HK-2 (cell line): Measurements from ENCODE around the gene CDH4.
A peak's percentile ranks its signal among the peaks of the same experiment; 100 is the strongest.

Source experiments
- DNase-seq: peaks from one replicate; pipeline ENCODE4 v3.0.0-alpha.2; 2018; ENCODE audit not compliant: unreplicated experiment

CDH4 gene

DNA sequence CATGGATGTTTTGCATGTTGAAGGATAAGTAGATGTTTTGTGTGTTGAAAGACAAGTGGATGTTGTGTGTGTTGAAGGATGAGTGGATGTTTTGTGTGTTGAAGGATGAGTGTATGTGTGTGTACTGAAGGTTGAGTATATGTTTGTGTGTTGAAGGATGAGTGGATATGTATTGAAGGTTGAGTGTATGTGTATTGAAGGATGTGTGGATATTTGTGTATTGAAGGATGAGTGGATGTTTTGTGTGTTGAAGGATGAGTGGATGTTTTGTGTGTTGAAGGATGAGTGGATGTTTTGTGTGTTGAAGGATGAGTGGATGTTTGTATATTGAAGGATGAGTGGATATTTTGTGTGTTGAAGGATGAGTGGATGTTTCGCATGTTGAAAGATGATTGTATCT is 325.0 kb downstream of the CDH4 start:
- DNase-seq, result no peak

DNA sequence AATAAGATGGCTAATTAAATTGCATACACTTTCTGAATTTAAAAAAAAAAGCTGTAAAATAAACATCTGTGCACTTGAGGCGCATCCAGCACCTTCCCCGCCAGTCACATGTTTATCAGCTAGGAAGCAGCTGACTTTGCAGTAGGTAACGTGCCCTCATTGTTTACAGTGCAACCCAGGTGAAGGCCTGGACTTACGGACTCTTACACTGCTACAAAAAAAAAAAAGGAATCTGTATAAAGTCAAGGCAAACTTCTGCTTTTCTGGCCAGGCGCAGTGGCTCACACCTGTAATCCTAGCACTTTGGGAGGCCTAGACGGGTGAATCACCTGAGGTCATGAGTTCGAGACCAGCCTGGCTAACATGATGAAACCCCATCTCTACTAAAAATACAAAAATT is 327.8 kb downstream of the CDH4 start:
- no peak for DNase-seq

DNA sequence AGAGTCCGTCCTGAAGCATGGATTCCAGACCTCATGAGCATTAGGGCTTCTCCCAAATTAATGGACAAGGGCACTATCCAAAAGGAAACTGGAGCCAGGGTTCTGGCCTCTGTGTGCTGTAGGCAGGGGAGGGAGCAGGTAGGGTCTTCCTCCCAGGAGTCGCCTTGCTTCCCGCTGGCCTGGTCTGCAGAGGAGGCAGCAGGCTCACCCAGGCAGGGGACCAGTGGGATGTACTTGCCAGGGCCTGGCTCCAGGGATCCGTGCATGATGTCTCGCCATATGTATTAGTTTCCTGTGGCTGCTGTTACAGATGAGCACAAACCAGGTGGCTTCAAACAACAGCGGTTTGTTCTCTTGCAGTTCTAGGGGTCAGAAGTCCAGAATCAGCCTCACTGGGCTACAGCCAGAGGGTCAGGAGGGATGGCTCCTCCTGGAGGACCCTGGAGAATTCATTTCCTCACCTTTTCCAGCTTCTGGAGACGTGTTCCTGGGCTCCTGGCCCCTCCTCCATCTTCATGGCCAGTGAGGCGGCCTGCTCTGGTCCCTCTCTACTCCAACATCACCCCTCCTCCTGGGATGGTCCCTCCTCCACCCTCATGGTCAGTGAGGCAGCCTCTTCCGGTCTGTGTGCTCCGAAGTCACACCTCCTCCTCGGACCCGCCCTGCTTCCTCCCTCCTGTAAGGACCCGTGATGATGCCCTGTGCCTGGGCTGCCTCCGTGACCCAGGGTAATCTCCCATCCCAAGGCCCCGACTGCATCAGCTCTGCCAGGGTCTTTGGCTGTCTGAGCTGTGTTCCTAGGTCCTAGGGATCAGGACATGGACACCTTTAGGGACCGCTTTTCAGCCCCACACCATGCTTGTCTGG is 329.1 kb downstream of the CDH4 start:
- no peak for DNase-seq

DNA sequence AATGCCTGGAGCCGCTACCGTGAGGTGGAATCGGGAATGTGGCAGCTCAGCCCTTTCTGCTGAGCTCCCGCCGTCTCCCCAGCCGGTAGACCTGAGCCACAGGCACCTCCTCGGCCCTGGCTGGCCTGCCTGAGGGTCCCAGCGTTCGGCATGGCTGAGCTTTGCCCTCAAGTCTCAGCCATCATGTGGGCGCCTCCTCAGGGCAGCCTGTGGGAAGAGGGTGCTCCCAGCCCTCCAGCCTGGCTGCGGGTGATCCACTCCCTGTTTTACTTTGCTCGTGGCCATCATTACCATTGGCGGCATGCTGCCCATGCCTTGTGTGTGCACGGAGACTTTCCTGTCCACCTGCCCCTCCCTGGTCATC is 329.7 kb downstream of the CDH4 start:
- DNase-seq, result no peak

DNA sequence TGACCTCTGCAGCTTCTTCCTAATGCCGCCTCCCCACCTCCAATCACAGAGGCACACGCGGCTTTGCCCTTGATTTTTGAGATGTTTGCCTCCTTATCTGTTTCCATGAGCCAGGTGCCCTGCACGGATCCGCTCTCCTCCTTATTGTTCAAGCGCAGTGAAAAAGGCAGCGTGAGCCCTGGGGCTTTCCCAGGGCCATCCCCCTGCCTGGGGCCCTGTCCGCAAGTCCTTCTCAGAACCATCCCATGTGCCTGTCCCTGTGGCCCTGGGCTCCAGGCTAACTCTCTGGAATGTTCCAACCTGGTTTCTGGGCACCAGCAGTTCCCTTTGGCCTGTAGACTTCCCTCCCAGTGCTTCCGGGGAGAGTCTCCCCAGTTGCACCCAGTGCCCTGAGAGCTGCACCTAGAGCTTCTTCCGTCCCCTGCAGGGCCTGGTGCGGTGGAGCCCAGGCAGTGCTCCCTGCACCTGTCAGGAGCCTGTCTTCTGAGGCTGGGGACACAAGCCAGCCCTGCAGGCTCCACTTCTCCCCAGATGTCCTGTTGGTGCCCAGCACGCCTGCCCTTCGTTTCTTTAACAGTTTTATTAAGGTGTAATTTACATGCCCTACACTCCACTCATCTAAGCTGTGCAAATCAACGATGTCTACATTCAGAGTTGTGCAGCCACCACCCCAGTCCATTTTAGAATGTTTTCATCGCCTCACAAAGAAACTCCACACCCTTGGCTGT is 330.3 kb downstream of the CDH4 start:
- no peak for DNase-seq

DNA sequence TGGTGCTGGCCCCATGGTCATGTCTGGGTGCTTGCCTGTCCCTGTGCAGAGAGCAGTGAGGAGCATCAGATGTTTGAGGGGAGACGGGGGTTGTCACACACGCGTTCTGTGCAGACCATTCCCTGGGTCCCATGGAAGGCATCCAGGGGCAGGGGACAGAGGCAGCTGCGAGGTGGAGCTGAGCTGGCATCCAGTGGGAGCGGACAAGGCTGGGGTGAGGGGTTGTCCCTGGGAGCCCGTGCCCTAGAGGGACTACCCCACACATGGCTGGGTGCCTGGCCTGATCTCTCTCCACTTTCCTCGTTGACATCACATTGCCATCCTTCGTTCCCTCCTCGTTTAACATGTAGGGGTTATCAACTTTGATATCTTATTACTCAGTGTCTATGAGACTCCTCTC is 331.3 kb downstream of the CDH4 start:
- DNase-seq, result no peak

DNA sequence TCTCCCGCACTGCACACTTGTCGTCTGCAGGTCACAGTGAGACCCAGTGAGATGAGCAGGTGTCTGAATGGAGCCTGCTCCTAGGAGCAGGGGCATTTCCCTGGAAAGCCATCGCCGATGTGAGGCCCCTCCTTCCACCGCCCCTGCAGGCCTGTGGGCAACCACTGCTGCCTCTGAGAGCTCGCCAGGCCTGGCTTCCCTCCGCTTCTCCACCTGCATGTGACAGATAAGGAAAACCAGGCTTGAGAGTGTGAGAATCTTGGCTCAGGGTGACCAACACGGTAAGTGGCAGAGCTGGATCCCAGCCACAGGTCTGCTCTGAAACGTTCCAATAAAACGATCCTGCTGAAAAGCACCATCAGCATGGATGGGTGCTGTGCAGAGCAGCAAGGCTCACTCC is 332.8 kb downstream of the CDH4 start:
- DNase-seq, result no peak

DNA sequence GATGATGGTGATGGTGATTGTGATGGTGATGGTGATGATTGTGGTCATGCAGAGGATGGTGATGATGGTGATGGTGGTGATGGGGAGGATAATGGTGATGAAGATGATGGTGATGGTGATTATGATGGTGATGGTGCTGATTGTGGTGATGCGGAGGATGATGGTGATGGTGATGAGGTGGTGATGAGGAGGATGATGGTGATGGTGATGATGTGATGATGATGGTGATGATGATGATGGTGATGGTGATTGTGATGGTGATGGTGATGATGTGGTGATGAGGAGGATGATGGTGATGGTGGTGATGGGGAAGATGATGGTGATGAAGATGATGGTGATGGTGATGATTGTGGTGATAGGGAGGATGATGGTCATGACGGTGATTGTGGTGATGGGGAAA is 333.7 kb downstream of the CDH4 start:
- no peak for DNase-seq

DNA sequence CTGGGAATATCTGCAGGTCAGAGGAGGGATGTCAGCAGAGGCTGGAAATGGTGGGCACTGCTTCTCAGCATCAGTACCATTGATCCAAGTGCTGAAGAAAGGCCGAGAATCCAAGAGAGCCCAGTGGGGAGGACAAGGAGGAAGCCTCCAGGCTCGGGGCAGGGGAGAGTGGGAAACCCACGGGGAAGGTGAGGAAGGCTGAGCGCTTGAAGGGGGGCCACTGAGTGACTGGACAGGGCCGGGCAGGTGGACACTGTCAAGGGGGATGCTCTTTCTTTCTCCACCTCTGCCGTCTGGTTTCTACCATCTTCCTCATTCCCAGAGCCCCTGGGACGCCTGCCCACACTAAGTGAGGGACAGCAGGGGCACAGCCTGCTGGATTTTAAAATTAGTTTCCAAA is 335.0 kb downstream of the CDH4 start:
- DNase-seq, result no peak

DNA sequence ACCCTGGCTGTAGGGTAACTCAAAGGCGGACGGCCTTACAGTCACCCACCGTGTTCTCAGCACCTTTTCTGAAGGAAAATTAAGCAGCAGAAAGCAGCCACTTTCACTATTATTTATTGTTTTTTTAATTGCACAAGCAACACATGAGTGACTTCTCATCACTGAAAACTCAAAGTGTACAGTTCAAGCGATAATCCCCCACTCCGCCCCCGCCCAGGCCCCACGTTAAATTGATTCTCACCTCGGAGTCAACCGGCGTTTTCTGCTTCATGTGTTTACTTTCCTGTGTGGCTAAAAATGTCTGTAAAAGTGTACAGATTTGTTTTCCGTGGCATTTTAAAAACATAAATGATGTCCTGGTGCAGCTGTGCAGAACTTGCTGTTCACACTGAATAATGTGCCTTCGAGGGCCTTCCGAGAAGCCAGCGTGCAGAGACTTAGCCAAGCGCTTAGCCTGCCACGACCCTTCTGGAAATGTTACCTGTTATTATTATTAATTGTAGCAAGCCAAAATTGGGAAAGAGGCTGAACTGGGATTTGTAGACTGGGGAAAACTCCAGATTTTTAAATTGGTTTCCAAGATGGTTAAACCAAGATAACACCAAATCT is 335.7 kb downstream of the CDH4 start:
- no peak for DNase-seq

DNA sequence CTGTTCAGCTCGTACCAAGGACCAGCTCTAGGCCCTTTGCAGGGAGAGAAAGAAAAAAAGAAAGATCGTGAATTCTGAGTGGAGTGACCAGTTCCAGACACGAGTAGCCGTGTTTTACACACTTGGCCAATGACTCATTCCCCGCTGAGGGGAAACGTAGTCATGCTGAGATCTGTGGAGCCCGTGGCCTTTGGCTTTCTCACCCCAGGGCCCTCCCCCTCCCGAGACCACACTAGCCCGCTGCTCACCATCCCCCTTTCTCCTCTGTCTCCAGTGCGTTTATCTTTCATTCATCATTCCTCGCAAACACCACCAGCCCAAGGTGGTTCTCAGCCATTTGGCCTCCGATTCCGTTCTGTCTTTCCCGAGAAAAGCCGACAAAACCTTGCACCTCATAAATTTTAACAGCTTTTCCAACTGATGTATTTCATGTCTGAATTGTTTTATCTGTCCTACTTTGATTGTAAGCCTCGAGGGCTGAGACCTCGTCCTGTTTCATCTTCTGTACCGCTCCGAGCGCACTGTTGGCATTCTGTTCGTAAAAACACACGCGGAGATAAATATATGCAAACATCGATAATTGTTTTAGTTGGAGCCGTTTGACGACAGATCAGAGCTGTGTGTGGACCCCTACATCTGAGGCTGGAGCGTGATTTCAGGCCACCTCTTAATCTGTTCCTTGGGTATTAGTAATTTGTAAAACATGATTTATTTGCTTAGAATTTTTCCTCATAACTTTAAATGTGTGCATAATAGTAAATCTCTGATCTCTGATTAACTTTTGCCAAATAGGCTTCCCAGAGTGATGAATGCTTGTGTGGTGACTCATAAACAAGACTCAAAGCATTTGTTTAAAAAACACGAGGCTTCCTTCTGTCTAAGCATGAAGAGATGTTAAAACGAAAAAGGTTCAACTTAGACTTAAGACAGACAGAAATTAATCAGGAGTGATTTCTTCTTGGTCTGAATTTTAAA is 336.6 kb downstream of the CDH4 start:
- DNase-seq, result peak; percentile 32

DNA sequence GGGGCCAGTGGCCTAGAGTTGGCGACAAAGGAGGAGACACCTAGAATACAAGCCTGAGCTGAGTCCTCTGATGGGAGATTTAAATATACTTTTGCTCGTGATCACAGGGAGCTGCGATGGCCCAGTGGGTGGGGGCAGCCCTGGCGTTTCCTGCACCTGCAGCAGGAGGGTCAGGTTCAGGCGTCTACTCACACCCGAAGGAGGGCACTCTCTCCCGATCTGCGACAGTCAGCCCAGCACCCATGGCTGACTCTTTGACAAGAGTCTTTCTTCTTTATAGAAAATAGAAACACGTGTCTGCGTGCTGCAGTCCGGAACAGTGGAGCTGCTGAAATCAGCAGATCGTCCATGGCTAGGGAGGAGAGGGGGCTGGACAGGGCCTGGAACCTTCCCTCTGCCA is 338.2 kb downstream of the CDH4 start:
- no peak for DNase-seq

DNA sequence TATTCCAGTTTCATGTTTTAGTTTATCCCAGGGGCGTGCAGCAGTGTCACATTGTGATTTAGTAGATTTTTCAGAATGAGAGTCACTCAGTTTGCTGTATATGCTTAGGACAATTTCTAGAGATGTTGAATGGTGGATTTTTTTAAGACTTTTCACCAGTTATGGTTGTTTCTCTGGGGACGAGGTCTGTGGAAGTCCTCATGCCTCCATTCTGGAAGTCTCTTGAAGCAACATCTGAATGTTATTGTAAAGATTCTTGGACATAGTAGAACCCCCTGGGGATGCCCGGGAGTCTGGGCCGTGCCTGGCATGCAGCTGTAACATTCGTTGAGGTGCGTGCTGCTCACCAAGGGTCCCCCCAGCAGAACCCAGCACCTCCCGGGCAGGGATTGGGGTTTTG is 341.5 kb downstream of the CDH4 start:
- no peak for DNase-seq

DNA sequence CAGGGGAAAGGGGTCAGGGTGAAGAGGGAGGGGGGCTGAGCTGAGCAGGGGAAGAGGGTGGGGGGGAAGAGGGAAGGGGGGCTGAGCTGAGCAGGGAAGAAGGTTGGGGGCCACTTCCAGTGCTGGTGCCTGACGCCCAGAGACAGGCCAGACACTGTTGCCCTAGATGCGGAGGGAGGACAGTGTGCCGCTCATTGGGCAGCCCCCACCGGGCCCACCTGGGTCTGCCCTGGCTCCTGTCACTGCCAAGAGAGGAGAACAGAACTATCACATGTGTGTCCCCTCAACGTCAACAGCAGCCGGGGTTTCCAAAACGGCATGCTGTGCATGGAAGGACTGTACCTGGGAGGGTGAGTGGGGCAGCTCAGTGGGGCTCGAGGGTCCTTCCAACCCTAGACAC is 342.1 kb downstream of the CDH4 start:
- no peak for DNase-seq

DNA sequence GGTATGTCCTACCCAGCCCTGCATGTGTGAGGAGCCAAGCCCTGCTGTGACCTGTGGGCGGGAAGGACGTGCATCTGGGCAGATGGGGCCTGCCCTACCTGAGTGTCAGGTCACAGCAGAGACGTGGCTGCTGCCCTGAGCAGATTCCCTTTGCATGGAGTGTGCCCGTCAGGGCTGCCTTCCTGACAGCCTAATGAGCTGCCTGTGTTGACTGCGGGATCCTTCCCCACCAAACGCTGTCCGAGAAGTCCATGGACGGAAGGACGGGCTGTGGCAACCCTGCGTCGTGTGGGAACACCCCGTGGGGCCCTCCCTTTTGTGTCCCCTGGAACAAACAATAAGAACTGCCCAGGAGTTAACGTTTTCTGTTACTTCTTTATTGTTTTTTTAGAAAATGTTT is 343.2 kb downstream of the CDH4 start:
- DNase-seq, result no peak

DNA sequence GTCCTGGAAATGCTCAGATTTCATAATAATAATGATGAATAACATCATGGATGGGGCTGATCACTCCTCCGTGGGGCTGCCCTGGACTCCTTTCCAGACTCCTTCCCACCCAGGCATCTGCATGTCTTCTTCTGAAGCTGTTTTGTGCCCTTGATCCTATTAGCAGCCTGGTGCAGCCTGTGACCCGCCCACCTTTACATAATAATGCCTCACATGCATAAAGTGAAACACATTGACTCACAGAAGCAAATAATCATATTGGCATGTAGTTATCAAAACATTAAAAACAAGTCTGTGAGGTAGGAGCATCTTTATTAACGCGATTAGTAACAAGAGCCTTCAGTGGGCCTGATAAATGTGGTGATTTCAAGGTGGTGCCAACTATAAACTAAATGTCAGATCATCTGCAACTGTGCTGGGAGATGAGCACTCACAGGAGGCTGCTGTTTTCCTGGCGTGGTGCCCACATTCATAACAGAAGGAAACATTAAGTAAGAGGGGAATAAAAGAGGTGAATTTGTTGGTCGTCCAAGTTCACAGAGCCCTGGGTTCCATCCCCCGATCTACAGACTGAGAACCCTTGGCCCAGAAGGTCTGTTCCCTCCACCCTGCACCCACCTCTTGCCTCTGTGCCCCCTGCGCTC is 344.7 kb downstream of the CDH4 start:
- no peak for DNase-seq

DNA sequence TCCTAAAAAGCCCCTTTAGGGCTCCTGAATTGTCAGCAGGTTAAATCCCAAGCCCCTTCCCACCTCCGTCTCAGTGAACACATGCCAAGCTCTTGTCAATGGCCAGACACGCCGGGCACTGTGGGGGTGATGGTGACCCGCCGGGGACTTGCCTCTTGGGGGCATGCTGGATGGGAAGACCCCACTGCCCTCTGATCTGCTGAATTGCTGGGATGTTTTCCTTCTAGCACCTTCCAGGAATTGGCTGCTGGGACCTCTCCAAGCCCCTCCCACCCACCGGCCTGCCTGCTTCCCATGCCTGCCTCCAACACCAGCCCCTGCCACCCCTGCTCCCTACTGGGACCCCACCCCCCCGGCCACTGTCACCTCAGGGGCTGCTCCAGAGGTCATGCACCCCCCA is 345.9 kb downstream of the CDH4 start:
- no peak for DNase-seq

DNA sequence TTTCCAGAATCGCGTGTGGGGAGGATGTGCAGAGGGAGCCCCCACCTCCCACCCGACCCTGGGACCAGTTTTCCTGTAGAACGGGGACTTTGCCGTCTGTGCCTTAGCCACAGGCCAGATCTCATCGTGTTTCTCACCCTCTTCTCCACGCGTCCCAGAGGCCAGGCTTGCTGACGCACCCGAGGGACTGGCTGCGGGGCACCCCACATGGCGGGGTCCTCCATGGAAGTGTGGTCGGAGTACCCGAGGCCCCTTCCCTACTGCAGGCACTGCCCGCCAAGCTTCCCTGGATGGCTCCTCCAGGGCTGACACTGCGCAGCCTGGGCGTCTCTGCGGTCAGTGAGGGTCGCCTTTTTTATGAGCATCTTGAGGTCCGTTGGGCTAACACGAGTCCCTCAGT is 346.5 kb downstream of the CDH4 start:
- no peak for DNase-seq

DNA sequence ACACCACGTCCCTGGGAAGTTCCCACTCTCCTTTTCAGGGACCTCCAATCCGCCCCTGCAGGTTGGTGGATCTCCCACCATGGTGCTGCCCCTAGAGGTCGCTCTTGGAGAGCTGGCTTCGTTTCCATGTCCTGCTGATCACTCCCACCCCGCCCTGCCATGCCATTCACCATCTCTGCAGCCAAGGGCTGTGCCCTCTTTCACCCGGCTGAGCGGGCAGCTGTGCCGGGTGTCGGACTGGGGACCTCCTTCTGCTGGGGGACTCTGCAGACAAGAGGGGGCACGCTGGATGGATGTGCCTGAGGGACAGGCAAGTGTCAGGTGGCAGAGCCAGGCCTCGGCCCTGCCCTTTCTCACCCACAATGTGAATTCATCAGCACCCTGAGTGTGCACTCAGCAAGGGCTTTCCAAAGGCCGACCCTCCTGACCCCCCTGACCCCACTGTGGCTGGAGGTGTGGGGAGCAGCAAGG is 347.0 kb downstream of the CDH4 start:
- DNase-seq, result no peak

DNA sequence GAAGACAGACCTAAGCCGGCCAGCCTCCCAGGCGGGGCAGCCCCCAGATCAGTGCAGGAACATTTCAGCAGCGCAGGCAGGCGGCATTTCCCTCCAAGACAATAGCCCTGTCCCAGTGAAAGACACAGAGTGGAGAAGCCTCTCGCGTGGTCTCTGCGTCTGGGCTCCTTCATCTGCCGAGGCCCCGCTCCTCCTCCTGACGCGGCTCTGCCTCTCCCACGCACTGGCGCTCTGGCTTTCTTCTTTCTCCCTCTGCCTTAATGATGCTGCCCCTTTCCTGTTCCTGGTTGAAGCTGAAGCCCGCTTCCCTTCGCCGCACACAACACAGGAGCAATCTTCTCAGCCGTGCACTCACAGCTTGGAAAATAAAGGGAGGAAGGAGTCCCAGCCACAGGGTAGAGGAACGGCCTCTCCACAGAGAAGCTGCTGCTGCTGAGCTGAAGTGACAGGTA is 347.5 kb downstream of the CDH4 start:
- no peak for DNase-seq

DNA sequence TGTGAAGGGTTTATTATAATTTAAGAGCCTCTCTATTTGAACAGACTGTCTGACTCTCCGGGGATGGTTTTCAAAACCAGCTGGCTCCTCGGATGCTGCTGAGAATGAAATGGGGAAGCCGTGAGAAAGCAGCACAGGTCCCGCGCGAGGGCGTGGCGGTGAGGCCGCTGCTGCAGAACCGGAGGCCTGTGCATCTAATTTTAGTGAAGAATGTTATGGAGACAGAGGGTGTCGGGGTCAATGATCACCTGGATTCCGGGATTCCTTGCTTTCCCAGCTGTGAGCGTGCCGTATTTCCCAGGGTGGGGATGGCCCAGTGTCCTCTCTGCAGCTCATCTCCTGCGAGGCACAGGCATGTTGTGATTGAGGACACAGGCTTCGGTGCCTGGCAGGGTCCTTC is 348.0 kb downstream of the CDH4 start:
- DNase-seq, result no peak
